Measurements from ENCODE around the gene BPTF.
"Not testable (repeated sequence)": the region's sequence is repeated elsewhere in the genome, so short reads cannot be mapped to it uniquely, and the experiment has no call there.

Gene BPTF

DNA sequence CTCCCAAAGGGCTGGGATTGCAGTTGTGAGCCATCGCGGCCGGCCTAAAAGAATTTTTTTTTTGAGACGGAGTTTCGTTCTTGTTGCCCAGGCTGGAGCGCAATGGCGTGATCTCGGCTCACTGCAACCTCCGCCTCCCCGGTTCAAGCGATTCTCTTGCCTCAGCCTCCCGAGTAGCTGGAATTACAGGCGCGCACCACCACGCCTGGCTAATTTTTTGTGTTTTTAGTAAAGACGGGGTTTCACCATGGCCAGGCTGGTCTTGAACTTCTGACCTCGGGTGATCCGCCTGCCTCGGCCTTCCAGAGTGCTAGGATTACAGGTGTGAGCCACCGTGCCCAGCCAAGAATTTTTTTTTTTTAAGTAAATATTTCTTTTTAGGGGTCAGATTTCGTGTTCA is 193.2 kb downstream of the BPTF start:
- not testable (repeated sequence) for DNase-seq

DNA sequence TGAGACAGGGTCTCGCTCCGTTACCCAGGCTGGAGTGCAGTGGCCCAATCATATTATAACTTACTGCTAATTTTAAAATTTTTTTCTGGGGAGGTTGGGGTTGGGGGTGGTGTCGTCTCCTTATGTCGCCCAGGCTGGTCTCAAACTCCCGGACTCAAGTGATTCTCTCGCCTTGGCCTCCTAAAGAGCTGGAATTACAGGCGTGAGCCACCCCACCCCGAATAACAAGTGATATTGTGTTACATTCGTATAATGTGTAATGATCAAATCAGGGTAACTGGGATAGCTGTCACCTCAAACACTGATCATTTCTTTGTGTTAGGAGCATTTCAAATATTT is 194.0 kb downstream of the BPTF start:
- DNase-seq, result no peak

DNA sequence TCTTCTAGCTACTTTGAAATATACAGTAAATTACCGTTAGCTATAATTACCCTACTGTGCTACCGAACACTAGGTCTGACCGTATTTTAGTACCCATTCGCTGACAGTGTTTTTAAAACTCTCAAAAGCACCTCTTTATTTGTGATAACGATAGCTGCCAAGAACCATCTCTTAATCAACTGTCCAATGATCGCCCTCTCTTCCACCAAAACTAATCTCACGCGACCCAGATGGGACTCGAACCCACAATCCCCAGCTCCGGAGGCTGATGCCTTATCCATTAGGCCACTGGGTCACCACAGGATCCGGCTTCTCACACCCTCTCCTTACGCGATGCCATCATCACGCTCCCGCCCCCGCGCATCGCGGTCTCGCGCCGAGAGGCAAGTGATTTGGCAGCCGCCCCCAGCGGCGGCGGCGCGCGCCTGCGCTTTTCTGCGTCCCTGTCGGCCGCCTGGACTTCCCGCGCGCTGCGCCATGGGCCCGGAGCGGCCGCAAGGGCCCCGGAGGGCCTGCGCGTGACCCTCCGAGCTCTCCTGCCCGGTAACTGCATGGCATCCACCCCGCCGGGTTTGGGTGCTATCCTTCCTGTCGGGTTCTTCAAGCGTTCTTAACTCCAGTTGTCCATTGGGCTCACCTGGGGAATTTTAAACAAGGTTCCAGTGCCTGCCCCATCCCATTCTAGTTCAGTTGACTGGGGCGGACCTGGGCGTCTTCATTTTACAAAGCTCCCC is 194.5 kb downstream of the BPTF start:
- DNase-seq, result peak; percentile 97

DNA sequence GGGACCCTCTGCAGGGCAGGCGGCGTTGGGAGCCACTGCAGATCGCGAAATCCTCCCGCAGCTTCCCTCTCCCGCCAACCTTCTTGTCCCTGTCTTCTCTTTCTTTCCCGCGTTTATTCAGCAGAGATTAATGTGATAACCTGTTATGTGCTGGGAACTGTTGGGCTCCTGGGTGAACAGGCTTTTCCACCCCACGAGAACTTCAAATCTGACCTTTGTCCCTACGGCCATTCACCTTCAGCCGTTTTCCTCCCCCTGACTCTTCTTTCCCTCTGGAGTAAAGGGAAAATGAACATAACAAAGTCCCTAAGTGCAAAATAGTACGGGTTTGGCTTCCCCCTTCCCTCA is 195.1 kb downstream of the BPTF start:
- no peak for DNase-seq

DNA sequence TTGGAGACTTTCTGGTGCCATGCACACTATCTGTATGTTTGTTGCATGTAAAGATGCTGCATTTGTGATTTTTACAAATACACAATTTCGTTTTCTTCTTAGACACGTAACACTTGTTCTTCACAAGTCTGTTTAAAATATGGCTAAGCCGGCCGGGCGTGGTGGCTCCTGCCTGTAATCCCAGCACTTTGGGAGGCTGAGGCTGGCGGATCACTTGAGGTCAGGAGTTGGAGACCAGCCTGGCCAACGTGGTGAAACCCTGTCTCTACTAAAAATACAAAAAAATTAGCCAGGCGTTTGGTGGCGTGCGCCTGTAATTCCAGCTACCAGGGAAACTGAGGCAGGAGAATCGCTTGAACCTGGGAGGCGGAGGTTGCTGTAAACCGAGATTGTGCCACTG is 195.5 kb downstream of the BPTF start:
- not testable (repeated sequence) for DNase-seq

DNA sequence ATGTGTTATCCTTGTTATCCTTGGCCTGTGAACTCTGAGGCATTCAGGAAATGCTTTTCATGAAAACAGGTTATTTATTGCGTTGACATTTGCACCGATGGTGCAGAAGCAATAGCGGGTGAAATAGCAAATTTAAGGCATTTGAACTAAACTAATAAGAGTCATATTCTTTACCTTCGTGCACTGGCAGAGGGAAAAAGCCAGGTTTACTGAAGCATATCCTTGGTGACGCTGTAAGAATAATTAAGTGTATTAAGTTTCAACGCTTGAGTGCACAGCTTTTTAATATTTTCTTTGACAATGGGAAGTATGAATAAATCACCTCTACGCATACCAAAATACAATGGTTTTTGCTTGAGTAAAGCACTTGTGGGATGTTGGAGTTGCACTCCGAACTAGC is 196.7 kb downstream of the BPTF start:
- DNase-seq, result no peak

DNA sequence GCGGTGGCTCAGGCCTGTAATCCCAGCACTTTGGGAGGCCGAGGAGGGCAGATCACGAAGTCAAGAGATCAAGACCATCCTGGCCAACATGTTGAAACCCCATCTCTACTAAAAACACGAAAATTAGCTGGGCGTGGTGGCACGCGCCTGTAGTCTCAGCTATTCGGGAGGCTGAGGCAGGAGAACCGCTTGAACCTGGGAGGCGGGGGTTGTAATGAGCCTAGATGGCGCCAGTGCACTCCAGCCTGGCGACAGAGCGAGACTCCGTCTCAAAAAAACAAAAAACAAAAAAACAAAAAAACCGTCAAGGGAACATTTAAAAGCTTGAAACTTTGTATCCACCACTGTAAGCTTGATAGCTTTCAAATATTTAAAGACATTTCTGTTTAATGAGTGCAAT is 197.2 kb downstream of the BPTF start:
- DNase-seq, result not testable (repeated sequence)

DNA sequence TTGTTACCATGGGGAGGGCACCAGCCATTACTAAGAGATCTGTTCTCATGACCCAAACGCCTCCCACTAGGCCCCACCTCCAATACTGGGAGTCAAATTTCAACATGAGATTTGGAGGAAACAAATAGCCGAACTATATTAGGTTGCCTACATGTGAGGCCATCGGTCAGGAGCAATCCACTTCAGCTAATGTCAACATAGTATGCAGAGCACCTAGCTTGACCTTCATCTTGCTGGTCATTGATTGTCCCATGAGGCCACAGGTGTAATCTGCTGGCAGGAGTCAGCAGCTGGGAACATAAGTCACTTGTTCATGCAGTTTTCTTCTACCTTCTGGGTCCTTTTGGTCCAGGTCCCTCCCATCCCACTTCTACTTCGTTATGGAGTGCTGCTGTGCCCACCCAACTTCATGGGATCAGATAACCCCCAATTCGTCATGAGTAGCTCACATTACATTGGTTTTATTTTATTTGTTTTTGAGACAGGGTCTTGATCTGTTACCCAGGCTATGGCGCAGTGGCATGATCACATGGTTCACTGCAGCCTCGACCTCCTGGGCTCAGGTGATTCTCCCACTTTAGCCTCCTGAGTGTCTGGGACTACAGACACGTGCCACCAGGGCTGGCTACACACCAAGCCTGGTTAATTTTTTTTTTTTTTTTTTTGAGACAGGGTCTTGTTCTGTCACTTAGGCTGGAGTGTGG is 204.4 kb downstream of the BPTF start:
- no peak for DNase-seq

All from left hindlimb (tissue), 1 donor.